Activated CD4-positive, CD25-positive, alpha-beta regulatory T cell (primary cell): ENCODE measurements around the gene KIAA1328.

ENCODE experiments used
- DNase-seq, 4 experiments: peaks; one replicate each; lab custom pipeline; 2025; lab: John Stamatoyannopoulos, UW

The KIAA1328 gene

DNA sequence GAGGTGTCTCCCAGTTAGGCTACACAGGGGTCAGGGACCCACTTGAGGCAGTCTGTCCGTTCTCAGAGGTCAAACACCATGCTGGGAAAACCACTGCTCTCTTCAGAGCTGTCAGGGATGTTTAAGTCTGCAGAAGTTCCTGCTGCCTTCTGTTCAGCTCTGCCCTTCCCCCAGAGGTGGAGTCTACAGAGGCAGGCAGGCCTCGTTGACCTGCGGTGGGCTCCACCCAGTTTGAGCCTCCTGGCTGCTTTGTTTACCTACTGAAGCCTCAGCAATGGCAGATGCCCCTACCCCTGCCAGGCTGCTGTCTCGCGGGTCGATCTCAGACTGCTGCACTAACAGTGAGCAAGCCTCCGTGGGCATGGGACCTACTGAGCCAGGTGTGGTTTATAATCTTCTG is 390.3 kb downstream of the KIAA1328 start:
- DNase-seq = no peak

DNA sequence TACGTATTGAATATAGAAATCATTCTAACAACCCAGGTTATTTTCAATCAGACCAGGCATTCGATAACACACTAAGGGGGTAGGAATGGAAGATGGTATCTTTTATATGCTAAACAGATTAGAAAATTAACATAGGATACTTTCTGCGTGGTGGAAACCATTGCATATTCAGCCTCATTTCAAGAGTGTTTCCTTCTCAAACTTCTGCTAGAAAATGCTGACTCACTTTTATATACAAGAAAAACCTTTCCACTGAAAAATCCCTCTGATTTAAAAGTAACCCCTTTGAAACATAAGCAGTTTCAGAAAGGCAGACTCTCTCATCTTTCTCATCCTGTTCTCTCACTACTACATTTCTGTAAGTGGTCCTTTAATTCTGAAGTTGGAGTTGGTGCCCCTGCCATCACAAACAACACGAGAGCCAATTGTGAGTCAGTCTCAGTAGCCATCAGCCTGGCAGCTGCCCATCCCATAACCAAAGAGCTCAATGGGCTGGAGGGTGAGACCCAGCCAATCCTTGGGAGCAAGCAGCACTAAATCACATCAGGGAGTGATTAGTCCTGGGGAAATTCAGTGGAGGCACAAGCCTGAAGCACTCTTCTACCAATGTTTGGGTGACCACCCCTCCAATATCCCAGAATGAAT is 393.5 kb downstream of the KIAA1328 start:
- DNase-seq = no peak

DNA sequence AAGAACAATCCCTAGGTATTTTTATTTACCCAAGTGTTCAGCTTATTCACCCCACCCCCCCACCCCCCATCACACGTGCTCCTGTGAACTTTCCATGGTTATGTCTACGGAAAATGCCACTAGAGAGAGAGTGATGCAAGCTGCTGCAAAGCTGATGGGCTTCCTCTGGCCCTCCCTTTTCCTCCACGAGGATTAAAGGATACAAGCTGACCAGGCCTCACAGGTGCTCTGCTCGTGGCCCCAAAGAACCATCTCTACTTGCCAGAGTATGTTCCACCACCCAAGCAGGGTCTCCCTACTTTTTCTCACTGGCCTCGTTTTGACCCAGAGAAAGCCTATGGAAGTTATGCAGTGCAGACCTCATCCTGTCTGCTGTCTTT is 394.1 kb downstream of the KIAA1328 start:
- no peak for DNase-seq

DNA sequence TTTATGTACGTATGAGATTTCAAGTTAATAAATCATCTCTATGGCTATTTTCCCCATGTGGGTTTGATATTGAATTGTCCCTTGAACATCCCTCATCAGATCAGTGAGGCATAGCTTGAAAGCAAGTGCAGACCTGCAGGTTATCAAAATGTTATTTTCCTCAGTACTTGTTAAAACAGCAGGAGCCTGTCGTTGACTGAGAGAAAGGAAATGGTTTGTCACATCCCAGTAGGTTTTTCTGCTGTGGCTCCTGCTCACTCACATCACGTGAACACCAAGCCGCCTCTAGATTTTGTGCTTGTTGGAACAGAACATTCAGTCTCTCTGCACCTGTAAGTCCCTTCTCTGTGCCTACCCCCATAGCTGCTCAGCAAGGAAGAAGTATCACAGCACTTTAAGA is 396.4 kb downstream of the KIAA1328 start:
- no peak for DNase-seq

DNA sequence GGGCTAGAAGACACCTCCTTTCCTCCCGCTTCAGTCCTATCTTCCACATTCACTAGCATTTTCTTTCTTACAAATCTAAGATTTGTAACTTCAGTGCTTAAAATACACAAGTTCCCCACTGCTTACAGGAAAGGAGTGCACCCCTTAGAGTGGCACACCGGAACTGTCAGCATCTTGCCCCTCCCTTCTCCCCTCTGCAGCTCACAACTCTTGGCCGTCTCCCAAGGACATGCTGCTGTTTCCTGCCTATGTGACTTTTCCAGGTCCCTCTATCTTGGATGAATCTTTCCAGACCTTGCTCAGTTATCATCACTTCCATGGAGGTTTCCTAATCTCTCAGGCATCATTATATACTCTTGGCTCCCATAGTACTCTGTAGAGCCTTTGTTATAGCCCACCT is 401.8 kb downstream of the KIAA1328 start:
- DNase-seq = no peak

DNA sequence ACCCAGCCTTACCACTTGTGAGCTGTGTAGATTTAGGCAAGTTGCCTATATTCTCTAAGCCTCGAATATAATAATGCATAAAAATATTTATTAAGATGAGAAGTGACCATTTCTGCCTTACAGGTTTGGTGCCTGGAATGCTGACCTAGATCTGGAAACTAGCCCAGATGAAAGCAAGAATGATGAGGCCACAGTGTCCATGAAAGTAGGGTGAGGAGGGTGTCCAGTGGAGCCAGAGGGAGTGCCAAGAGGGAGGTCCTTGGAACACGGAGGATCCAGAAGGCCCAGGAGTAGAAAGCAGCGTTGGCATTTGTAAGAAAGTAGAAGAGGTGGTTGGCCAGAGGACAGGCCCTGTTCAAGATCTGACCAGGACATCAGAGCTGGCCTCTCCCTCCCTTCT is 402.3 kb downstream of the KIAA1328 start:
- DNase-seq = no peak

DNA sequence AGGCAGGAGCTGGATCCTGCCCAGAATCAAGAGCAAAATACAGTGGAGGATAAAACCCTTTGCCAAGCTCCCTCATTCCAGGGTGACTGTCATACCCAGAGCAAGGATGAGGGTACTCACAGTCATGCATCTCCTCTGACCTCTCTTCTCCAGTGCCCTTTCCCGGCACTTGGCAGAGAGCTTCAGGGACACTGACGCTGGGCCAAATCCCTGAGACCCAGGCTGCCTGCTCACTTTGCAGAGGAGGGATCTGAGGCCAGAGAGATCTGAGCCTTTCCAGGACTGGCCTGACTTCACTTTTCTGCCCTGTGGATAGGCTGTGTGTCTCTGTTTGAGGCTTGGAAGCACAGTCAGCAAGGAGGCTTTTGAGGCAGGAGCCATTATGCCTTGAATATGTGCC is 406.7 kb downstream of the KIAA1328 start:
- no peak for DNase-seq

DNA sequence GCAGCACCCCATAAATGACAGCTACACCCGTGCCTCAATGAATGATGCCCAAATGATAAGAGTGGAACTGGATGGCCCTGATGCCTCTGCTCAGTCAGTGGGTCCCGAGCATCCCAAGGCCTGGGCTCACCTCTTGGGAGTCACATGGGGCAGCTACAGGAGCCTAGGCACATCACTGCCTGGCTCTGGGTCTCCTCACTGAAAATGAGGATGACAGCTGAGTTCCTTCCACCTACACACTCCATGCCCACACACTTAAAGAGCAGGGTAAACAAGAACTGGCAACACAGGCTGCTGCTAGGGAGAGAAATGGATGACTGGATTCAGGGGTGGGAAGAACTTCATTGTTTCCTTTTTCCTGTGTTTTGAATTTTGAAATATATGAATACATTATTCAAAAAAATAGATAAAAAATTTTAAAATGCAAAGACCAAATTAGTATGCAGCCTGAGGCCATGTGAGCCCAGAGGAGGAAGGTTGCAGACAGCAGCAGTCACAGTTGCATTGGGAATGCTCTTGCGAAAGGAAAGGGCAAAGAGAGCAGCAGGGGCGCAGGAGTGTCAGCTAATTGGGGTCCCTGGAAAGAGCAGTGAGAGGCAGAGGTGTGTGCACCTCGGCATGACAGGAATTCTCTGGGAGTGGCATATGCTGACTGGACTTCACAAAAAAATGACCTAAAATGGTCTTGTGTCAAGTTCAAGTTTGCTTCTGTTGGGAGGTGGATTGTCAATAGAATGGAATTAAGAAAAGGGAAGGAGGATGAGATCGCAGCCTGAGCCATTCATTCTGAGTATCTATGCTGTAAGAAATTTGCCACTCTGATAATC is 409.6 kb downstream of the KIAA1328 start:
- no peak for DNase-seq

DNA sequence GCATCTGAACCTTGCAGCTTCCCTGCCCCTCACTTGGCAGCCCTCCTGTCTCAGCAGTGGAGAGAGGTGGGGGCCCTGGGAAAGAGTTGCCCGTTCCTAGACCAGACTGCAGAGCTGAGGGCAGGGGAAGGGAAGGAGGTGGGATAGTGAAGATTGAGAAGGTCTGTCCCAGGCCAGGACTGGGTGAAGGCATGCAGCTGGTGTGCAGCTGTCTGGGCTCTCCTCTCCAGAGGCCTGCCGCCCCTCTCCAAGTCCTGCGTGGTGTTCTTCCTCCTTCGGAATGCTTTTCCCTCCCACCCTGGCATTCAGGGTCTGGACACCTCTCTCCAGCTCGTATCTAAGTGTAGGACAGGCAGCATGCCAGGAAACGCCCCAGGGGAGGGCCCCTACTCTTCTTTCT is 413.2 kb downstream of the KIAA1328 start:
- DNase-seq = no peak

DNA sequence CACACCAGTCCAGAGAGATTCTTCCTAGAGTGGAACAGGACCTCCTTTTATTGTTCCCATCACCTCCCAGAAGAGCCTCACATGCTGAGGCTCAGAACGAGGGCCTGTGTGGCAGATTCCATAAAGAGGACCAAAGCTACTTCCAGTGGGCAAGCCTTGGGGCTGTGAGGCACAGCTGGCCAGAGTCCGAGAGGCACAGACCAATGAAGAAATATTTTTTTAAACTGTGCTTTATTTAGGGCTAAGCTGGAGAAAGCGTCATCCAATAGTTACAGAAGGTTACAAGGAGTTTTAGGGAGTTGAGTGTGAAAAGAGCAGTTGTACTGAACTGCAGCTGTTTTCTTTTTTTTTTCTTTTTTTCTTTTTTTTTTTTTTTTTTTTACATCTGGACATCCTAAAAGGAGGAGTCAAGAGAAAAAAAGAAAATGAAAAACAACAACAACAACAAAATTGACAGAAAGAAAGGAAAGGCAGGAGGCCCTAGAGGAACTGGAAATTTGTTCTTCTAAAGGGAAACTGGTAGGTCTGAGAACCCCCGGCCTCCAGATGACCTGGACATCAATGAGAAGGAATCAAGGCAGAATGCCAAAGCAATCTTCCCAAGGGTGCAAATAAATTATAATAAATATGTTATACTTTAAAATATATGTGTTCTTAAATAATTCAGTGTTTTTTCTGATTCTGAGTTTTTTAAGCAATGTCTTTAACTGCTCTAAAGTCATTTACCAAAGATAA is 414.1 kb downstream of the KIAA1328 start:
- DNase-seq = no peak

DNA sequence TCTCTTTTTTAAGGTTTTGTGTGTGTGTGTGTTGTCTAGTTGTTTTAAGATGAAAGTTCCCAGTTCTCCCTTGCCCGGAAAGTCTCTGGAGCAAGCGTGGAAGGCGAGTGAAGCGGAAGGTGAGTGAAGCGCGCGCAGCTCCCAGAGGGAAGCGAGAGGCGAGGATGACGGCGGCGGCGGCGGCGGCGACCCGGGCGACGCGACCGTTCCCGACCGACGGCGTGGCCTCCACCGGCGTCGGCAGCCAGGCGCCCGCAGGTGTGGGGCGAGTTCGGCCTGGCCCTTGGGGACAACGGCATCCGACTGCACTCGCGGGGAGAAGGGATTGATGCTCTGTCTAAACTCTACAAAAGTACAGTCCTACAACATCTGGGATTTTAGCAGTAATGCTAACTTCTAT is 414.8 kb downstream of the KIAA1328 start:
- DNase-seq = no peak

DNA sequence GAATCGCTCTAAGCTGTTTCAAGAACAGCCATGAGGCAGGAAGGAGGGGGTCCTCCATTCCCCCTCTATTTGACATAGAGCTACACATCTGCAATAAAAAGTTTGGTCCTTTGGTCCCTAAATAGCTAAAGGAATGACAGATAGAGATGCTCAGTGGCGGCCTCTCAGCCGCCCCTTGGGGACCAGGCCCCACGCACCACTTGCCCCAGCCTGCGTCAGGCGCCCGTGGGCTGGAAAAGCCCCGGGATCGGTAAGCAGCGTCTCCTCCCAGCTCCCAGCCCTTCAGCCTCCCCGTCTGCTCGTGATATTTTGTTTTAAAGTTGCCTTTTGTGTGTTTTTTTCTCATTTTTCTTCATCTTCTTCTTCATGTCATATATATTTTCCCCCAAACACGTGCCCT is 415.7 kb downstream of the KIAA1328 start:
- DNase-seq = no peak

DNA sequence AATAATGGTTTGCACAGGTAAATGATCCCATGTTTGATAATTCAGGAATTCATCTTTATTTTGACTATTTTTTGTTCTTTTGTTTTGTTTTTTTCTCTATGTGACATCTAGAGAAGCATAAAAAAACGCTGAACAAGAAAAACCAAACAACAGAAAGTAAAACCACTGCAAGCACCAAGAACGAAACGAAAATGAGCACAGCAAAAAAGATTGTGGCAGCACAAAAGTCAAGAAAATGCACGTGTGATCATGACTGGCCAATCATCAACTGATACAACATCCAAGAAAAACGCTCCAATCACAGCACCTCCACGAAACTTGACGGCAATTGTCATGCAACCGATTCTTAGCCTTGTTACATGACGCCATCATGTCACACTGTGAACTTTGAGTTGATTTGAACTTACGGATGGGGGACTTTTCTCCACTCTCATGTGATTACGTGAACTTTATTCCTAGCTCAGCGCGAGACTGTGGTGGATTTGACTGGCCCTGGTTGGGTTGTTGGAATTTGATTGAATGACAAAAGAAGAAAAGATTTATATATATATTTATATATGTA is 417.9 kb downstream of the KIAA1328 start:
- no peak for DNase-seq

DNA sequence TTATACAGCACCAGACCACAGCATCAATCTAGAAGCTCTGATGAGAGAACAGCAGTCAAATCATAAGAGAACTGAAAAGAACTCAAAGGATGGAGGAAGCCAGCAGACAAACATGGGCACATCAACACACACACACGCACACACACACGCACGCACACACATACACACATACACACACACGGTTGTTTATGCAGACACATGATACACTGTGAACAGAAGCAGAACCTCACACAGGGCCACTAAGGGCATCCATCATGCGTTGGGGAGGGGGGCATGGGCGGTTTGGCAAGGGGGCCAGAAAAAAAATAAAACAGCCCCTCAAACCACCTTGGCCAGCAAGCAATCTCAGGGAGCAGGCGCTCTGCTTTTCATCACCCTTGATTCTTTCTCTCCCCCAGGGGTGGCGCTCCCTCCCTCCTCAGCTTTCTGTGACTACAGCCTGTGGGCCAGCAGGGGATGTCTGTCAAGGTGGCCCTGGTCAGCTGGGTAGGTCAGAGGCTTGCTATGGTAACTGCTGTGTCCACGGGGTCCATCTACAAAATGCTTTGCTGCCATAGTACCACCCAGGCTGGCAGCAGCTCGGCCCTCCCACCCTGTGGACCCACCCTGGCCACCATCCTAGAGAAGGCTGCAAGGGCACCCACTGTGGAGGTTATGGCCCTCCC is 418.7 kb downstream of the KIAA1328 start:
- DNase-seq = no peak

DNA sequence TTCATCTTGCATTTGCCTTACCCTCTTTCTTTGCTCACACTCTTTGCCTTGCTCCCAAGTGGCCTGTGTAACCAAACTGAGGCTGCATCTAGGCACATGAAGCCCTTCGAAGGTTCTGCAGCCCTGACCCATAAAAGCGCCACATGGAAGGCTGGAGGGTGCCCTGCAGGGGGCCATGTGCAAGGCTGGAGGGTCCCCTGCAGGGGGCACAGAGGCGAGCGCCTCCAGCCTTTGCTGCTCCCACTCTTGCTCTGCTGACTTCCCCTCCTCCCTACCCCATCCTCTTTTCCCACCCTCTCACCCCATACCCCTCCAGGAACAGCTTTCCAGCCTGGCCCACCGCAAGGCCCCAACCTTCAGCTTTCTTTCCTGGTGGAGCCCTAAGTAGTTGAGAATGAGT is 419.4 kb downstream of the KIAA1328 start:
- no peak for DNase-seq

DNA sequence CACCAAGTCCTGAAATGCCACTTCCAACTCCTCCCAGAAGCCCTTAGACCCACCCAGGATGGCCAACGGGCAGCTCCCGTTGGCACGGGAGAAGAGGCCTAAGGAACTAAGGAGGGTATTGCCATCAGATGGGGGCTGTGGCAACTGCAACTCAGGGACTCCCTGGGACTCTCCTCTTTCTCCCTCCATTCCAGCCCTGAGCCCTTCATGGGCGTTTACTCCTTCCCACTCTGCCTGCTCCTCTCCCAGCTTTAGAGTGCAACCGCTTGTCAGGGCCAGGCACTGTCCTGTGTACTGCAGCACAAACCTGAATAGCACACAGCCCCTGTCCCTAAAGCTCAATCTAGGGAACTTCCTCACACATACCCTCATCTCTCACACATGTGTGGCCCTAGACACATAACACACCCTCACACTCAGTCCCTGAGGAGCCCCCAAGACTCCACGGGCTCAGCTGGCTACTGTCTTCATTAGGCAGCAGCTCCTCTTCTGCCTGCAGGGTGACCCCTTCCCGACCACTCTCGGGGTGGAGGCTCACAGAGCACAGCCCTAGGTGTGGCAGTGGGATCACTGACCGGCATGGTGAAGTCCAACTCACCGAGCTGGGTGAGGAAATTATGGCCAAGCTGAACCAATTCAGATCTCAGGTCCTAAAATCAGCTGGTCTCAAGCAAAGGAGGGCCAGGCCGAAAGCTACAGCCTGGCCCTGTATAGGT is 420.4 kb downstream of the KIAA1328 start:
- DNase-seq = no peak

DNA sequence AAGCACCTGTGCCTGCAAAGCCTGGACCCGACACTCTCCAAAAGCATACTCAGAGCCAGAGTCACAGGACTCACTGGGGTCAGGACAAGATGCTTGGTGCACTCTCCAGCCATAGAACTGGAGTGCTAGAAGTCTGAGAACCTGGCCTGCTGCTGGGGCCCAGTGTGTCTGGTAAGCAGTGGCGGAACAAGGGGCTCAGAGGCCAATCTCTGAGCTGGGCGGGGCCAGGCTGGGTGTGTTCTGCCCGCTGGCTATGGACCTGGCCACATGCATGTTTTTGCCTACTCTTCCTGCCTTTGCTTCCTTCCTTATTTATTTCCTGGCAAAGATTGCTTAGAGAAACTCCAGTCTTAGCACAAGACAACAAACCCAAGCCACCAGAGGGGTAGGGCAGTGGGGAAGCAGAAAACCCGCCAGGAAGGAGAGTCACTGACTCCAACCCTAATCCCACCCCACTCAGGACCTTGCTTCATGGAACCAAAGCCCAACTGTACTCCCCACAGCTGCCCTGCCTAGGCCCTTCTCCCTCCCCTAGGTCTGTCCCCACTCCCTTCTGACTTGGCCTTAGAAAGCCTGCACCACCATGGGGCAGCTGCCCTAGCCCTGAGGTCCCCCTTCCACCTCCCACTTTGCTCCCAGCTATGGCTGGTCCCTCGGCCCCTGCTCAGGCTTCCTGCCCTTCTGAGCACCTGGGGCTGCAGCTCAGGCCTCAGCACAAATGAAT is 421.1 kb downstream of the KIAA1328 start:
- no peak for DNase-seq

DNA sequence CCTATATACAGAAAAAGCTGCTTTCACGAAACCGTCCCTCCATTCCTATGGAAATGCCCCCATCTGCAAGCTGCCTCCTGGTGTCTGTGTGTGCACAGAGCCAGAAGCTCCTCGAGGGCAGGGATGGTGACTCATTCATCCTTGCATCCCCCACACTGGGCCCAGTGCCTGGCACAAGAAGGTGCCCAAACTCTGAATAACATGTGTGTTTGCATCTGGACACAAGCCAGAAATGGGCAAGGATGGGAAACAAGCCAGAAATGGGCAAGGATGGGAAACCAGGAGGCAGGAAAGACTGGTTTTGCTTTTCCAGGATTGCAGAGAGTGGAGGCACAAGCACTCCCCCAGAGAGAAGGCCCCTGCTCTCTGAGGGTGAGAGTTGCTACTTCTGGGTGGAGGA is 422.8 kb downstream of the KIAA1328 start:
- no peak for DNase-seq

DNA sequence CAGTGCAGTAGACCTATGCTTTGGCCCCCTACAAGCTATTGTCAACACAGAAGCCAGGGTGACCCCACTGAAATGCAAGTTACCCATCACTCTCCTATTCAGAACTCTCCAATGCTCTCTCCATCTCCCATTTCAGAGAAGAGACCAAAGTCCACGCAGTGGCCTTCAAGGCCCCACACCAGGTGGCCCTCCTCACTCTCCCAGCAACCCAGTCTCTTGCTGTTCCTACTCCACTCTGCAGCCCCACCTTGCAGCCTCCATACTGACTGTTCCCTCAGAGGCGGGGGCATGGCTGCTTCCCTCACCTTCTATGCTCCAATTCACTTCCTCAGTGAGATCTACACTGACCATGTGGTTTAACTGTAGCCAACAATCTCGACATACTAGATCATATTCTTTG is 423.4 kb downstream of the KIAA1328 start:
- no peak for DNase-seq

DNA sequence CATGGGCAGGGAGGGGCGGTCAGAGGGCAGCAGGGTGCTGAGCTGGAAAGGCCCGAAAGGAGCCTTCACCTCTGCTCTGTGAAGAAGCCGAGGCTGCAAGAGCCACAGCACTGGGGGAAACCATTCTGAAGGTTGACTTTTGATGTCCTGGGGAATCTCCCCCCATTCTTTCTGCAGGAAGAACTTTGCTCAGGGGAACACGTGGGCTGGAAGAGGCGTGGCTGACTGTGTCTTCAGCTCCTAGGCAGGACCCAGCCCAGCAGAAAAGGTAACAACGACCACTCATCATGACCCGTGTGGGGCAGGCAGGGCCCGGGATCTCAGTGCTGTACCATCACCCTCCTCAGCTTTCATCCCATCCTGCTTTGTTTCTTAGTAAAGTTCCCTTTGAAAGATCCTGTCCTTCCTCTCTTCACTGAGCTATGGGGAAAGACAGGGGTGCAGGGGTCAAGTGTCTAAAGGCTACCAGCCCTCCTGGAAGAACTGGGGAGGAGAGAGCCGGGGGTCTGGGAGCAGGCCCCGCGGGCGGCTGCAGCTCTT is 424.0 kb downstream of the KIAA1328 start:
- DNase-seq = no peak
